Measurements from ENCODE around the gene PLEKHJ1.

The PLEKHJ1 gene

DNA sequence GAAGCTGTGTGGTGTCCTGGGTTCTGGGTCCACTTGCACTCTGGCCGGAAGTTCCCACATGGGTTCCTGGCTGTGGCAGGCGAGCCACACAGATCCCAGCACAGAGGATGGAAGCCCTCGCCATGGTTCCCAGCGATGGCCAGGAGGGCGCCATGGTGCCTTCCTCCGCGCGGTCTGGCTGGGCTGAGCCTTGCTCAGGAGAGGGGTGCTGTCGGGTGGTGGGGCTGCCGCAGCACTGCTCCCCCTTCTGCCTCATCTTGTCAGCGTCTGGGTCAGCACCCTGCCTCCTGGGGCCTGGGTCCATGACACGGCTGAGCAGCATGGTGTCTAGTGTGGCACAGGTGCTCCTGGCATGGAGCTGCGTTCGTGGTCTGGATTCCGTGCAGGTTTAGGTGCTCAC lies 38.9 kb downstream of the PLEKHJ1 start:
- TF ChIP-seq, protein P1, sequence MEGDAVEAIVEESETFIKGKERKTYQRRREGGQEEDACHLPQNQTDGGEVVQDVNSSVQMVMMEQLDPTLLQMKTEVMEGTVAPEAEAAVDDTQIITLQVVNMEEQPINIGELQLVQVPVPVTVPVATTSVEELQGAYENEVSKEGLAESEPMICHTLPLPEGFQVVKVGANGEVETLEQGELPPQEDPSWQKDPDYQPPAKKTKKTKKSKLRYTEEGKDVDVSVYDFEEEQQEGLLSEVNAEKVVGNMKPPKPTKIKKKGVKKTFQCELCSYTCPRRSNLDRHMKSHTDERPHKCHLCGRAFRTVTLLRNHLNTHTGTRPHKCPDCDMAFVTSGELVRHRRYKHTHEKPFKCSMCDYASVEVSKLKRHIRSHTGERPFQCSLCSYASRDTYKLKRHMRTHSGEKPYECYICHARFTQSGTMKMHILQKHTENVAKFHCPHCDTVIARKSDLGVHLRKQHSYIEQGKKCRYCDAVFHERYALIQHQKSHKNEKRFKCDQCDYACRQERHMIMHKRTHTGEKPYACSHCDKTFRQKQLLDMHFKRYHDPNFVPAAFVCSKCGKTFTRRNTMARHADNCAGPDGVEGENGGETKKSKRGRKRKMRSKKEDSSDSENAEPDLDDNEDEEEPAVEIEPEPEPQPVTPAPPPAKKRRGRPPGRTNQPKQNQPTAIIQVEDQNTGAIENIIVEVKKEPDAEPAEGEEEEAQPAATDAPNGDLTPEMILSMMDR (IDR thresholded peaks at IDR 0.05; ENCODE audit: insufficient read depth, low read depth, low read length, missing control alignments), result no peak
- H3K4me3 ChIP-seq (ENCODE audit: low read length), result no peak overlapping the region
- no peak for DNase-seq (ENCODE audit: low read depth)

DNA sequence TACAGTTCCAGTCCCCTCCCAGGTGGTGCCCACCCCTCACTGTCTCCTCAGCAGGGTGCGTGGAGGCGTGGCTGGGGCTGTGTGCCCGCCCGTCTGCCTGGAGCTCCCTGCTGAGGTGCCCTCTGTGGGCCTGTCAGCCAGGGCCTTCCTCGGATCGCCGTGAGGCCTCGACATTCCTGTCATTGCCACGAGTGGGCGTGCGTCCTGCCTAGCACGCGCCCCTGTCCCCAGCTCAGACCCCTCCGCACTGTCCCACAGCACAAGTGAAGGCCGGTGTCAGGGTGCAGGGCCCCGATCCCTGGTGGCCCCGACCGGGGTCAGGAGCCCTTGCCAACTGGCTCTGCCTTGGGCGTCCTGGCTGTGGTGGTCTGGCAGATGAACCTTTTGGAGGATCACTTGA lies 40.2 kb downstream of the PLEKHJ1 start:
- no peak for DNase-seq (ENCODE audit: low read depth)
- TF ChIP-seq, protein P1 (IDR thresholded peaks at IDR 0.05; ENCODE audit: insufficient read depth, low read depth, low read length, missing control alignments), result no peak
- no peak overlapping the region for H3K4me3 ChIP-seq (ENCODE audit: low read length)

DNA sequence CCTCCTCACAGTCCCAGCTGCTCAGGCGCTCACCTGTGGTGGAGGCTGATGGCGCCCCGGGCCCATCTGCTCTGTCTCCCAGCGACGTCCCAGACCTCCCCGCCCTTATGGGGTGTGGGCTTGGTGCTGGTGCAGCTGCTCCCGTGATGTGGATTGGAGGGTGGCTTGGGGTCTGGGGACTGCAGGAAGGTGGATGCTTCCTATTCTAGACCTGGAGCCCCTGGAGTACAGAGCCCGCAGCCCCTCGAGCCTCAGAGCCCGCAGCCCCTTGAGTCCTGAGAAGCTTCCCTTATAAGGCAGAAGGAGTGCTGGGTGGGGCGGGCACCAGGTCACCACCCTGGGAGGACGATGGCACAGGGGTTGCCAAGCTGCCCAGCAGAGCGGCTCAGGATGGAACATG lies 40.8 kb downstream of the PLEKHJ1 start:
- no peak for DNase-seq (ENCODE audit: low read depth)
- no peak overlapping the region for H3K4me3 ChIP-seq (ENCODE audit: low read length)
- TF ChIP-seq, protein P1 (IDR thresholded peaks at IDR 0.05; ENCODE audit: insufficient read depth, low read depth, low read length, missing control alignments), result no peak

DNA sequence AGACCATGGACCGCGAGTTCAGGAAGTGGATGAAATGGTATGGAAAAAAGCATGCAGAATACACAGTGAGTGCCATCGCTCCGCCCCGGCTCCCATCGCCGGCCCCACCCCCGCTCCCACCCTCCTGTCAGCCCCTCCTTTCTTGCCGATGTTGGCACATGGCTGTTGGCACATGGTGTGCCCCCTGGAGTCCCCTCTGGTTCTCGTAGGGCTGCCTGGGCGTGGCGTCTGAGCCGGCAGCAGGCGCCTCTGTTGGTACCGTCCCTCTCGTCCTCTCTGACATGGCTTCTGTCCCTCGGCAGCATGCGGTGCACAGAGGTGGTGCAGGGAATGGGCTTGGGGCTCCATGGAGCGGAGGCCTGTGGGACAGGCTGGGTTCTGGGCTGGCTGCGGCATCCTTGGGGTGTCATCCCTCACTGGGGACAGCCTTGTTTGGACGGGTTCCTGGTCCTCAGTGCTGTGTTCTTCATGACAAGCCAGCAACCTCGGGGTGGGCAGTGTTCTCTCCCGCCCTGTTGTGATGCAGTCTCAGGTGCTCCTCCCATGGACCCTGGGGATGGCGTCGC lies 41.5 kb downstream of the PLEKHJ1 start:
- DNase-seq (ENCODE audit: low read depth), result no peak
- TF ChIP-seq, protein P1 (IDR thresholded peaks at IDR 0.05; ENCODE audit: insufficient read depth, low read depth, low read length, missing control alignments), result no peak
- H3K4me3 ChIP-seq (ENCODE audit: low read length), result no peak overlapping the region

DNA sequence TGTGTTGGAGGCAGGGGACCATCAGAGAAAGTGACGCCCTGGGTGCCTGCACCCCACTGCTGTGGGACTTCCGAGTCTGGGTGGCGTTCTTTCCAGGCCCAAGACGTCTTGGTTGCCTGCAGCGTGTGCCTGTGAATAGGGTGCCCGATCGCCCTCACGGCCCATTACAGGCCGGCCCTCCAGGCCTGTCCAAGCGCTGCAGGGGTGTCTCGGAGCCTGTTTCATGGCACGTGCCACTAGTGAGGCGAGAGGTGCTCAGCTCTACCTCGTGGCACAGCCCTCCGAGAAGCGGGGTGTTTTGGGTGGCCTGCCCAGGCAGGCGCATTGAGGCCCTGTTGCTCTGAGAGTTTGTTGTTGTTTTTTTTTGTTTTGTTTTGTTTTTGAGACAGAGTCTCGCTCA lies 42.3 kb downstream of the PLEKHJ1 start:
- no peak for DNase-seq (ENCODE audit: low read depth)
- TF ChIP-seq, protein P1 (IDR thresholded peaks at IDR 0.05; ENCODE audit: insufficient read depth, low read depth, low read length, missing control alignments), result no peak
- no peak overlapping the region for H3K4me3 ChIP-seq (ENCODE audit: low read length)

- H3K4me3 ChIP-seq (ENCODE audit: low read length), result no peak overlapping the region
- TF ChIP-seq, protein P1 (IDR thresholded peaks at IDR 0.05; ENCODE audit: insufficient read depth, low read depth, low read length, missing control alignments), result no peak
- DNase-seq (ENCODE audit: low read depth), result no peak
Observed at GRCh38 chr19:2192862-2193261, 43.3 kb downstream of the PLEKHJ1 start.
